Panc1 (cell line): ENCODE data around the gene NRP1.
"Not testable (repeated sequence)": the region's sequence is repeated elsewhere in the genome, so short reads cannot be mapped to it uniquely, and the experiment has no call there.

ENCODE experiments used
- POLR2AphosphoS5 ChIP-seq: IDR thresholded peaks from 2 replicates; pipeline ENCODE4 v1.6.1; 2012; ENCODE audit warnings: mild to moderate bottlenecking, low read depth, low read length, moderate library complexity
- TF ChIP-seq, protein P1 (sequence below): fragments of 450-650 bp; IDR thresholded peaks from 2 replicates; pipeline ENCODE4 v1.5.1; 2017; ENCODE audit warnings: mild to moderate bottlenecking

DNA sequence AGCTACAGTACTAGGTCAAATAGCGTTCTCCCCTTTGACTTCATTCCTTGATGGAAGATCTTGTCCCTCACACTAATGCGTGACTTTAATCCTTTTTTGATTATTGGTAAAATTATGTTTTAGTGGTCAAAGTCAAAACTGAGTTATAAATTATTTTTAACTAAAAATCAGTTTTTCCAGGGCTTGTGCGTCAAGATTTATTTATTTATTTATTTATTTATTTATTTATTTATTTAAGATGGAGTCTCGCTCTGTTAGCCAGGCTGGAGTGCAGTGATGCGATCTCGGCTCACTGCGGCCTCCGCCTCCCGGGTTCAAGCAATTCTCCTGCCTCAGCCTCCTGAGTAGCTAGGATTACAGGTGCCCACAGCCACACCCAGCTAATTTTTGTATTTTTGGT, 112.2 kb downstream of the NRP1 start:
- TF ChIP-seq, protein P1, sequence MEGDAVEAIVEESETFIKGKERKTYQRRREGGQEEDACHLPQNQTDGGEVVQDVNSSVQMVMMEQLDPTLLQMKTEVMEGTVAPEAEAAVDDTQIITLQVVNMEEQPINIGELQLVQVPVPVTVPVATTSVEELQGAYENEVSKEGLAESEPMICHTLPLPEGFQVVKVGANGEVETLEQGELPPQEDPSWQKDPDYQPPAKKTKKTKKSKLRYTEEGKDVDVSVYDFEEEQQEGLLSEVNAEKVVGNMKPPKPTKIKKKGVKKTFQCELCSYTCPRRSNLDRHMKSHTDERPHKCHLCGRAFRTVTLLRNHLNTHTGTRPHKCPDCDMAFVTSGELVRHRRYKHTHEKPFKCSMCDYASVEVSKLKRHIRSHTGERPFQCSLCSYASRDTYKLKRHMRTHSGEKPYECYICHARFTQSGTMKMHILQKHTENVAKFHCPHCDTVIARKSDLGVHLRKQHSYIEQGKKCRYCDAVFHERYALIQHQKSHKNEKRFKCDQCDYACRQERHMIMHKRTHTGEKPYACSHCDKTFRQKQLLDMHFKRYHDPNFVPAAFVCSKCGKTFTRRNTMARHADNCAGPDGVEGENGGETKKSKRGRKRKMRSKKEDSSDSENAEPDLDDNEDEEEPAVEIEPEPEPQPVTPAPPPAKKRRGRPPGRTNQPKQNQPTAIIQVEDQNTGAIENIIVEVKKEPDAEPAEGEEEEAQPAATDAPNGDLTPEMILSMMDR: not testable (repeated sequence)
- not testable (repeated sequence) for TF ChIP-seq POLR2AphosphoS5
